Measurements from ENCODE around the gene NKAIN1. TPM values are rescaled to one million over a fixed set of nuclear protein-coding genes. Genes with fewer than 3 reads are reported as not detected.

NKAIN1 gene
- total and polyA plus RNA-seq, 2 donors (not counting 3 experiments of a cell fraction or from before 2014, with no cell fraction given): 0.29 to 0.40 TPM

GRCh38 chr1:31222176-31222575 lies 17.5 kb downstream of the NKAIN1 start:
- H3K27ac ChIP-seq (ENCODE audit: insufficient read depth, low read depth, low read length): no peak overlapping the region
- no peak overlapping the region for H3K4me3 ChIP-seq (replicated peaks in 1 of 3; ENCODE audit: insufficient read depth in 1 of 3, low read depth in 1 of 3, low read length in 3 of 3)
- no peaks in the 10 kb centered on the region for H3K27me3 ChIP-seq (ENCODE audit: control insufficient read depth in 2 of 2, insufficient read depth in 2 of 2, low read length in 2 of 2)
- TF ChIP-seq EZH2 (IDR thresholded peaks at IDR 0.05; ENCODE audit: borderline replicate concordance, low read depth, low read length, severe bottlenecking) (no peak), MAX (IDR thresholded peaks at IDR 0.05; ENCODE audit: insufficient read depth, insufficient read length) (no peak), POLR2AphosphoS5 (IDR thresholded peaks at IDR 0.05; ENCODE audit: insufficient read depth, low read depth, low read length) (no peak), GATA2 (IDR thresholded peaks at IDR 0.05; ENCODE audit: insufficient read depth, insufficient read length, low read depth, low read length) (no peak)
- no peaks in the 10 kb centered on the region for H3K9me1 ChIP-seq (replicated peaks; ENCODE audit: control insufficient read depth, extremely low read depth, insufficient read depth, low read length)
- H3K9me3 ChIP-seq (replicated peaks; ENCODE audit: control insufficient read depth, insufficient read depth, low read length): no peaks in the 10 kb centered on the region
- H3K79me2 ChIP-seq (ENCODE audit: control insufficient read depth, insufficient read depth, low read length): no peaks in the 10 kb centered on the region
- no peaks in the 10 kb centered on the region for H3K36me3 ChIP-seq (ENCODE audit: control insufficient read depth in 2 of 2, extremely low read depth in 1 of 2, insufficient read depth in 2 of 2, low read length in 2 of 2)
- ChIA-PET POLR2A (no interaction called here), CTCF (interaction anchor here (1.6 kb wide), 1 partner anchor 9 kb away, joined by 4 read pairs; no protein-coding TSS in a partner anchor)
- intact Hi-C loops (cut with micrococcal nuclease): no loop called here
- no TSS peak for BruUV-seq (replicated peaks)
- H3K9ac ChIP-seq (replicated peaks; ENCODE audit: extremely low read depth, insufficient read depth, low read length): no peak overlapping the region
- FAIRE-seq (no peak), DNase-seq (ENCODE audit: low read depth, low spot score) (no peak)
- dilution Hi-C loops (cut with MboI; ENCODE audit: extremely low pct_ligation_motif_present, low sequenced_read_pairs): no loop called here
- H2AFZ ChIP-seq (ENCODE audit: low read depth, low read length): no peak overlapping the region
- no peak overlapping the region for H3K4me2 ChIP-seq (ENCODE audit: insufficient read depth, low read length)
- no peaks in the 10 kb centered on the region for H3K4me1 ChIP-seq (ENCODE audit: control insufficient read depth, extremely low read depth, insufficient read depth, low read length)
- H4K20me1 ChIP-seq (replicated peaks; ENCODE audit: control insufficient read depth, extremely low read depth, insufficient read depth, low read length): no peaks in the 10 kb centered on the region

GRCh38 chr1:31221072-31221471 lies 18.6 kb downstream of the NKAIN1 start:
- dilution Hi-C loops (cut with MboI; ENCODE audit: extremely low pct_ligation_motif_present, low sequenced_read_pairs): no loop called here
- H4K20me1 ChIP-seq (replicated peaks; ENCODE audit: control insufficient read depth, extremely low read depth, insufficient read depth, low read length): no peaks in the 10 kb centered on the region
- intact Hi-C loops (cut with micrococcal nuclease): no loop called here

More at GRCh38 chr1:31221072-31221471, 18.6 kb downstream of the NKAIN1 start:
- no peak overlapping the region for H3K4me3 ChIP-seq (replicated peaks in 1 of 3; ENCODE audit: insufficient read depth in 1 of 3, low read depth in 1 of 3, low read length in 3 of 3)
- no peaks in the 10 kb centered on the region for H3K9me1 ChIP-seq (replicated peaks; ENCODE audit: control insufficient read depth, extremely low read depth, insufficient read depth, low read length)
- no TSS peak for BruUV-seq (replicated peaks)
- POLR2A ChIA-PET: no interaction called here
- H3K27me3 ChIP-seq (ENCODE audit: control insufficient read depth in 2 of 2, insufficient read depth in 2 of 2, low read length in 2 of 2): no peaks in the 10 kb centered on the region
- no peaks in the 10 kb centered on the region for H3K79me2 ChIP-seq (ENCODE audit: control insufficient read depth, insufficient read depth, low read length)
- no peaks in the 10 kb centered on the region for H3K9me3 ChIP-seq (replicated peaks; ENCODE audit: control insufficient read depth, insufficient read depth, low read length)
- FAIRE-seq (no peak), DNase-seq (ENCODE audit: low read depth, low spot score) (no peak)
- no peak overlapping the region for H3K9ac ChIP-seq (replicated peaks; ENCODE audit: extremely low read depth, insufficient read depth, low read length)
- H3K4me1 ChIP-seq (ENCODE audit: control insufficient read depth, extremely low read depth, insufficient read depth, low read length): no peaks in the 10 kb centered on the region
- CTCF ChIA-PET: interaction anchor here (0.9 kb wide), 1 partner anchor 9 kb away, joined by 3 read pairs; no protein-coding TSS in a partner anchor
- TF ChIP-seq CTCF (IDR thresholded peaks at IDR 0.05; ENCODE audit: extremely low read depth in 1 of 2, insufficient read depth in 1 of 2, low read depth in 1 of 2, low read length in 2 of 2) (no peak), GATA2 (IDR thresholded peaks at IDR 0.05; ENCODE audit: insufficient read depth, insufficient read length, low read depth, low read length) (no peak), FOS (IDR thresholded peaks at IDR 0.05; ENCODE audit: borderline replicate concordance, insufficient read depth, low read length) (no peak), MYC (IDR thresholded peaks at IDR 0.05; ENCODE audit: low read depth, low read length) (no peak), POLR2A (IDR thresholded peaks at IDR 0.05; ENCODE audit: low read depth, low read length) (no peak), POLR2AphosphoS5 (IDR thresholded peaks at IDR 0.05; ENCODE audit: insufficient read depth, low read depth, low read length) (no peak), EZH2 (IDR thresholded peaks at IDR 0.05; ENCODE audit: borderline replicate concordance, low read depth, low read length, severe bottlenecking) (no peak), JUN (IDR thresholded peaks at IDR 0.05; ENCODE audit: borderline replicate concordance, insufficient read depth, insufficient read length, low read depth) (no peak), MAX (IDR thresholded peaks at IDR 0.05; ENCODE audit: insufficient read depth, insufficient read length) (no peak)
- no peaks in the 10 kb centered on the region for H3K36me3 ChIP-seq (ENCODE audit: control insufficient read depth in 2 of 2, extremely low read depth in 1 of 2, insufficient read depth in 2 of 2, low read length in 2 of 2)
- no peak overlapping the region for H3K27ac ChIP-seq (ENCODE audit: insufficient read depth, low read depth, low read length)
- H3K4me2 ChIP-seq (ENCODE audit: insufficient read depth, low read length): no peak overlapping the region
- no peak overlapping the region for H2AFZ ChIP-seq (ENCODE audit: low read depth, low read length)
